ENCODE measurements around the gene TMEM106C. TPM values are rescaled to one million over a fixed set of nuclear protein-coding genes. Genes with fewer than 3 reads are reported as not detected.
"Not testable (repeated sequence)": the region's sequence is repeated elsewhere in the genome, so short reads cannot be mapped to it uniquely, and the experiment has no call there.

TMEM106C gene
- polyA plus RNA-seq, 4 donors = 126 to 146 (median 133) TPM

DNA sequence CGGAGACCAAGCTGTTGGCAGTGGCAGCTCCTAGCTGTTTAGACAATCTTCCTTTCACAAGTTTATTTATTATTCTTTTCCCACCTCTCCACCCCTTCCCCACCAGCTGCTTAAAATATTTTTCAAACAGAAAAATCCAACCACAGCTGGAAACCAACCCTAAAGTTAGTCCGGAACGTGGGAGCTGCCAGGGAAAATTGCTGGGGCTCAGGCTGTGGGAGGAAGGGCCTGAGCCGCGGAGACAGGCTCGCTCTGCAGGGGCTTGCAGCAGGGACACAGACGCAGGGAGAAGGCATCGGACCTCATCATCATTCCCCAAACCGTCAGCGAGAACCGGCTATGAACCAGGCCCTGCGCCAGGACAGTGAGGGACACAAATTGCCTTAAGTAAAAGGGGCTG is 16.1 kb upstream of the TMEM106C start:
- DNase-seq (ENCODE audit: low read depth in 4 of 4, low spot score in 3 of 4) = no peak

DNA sequence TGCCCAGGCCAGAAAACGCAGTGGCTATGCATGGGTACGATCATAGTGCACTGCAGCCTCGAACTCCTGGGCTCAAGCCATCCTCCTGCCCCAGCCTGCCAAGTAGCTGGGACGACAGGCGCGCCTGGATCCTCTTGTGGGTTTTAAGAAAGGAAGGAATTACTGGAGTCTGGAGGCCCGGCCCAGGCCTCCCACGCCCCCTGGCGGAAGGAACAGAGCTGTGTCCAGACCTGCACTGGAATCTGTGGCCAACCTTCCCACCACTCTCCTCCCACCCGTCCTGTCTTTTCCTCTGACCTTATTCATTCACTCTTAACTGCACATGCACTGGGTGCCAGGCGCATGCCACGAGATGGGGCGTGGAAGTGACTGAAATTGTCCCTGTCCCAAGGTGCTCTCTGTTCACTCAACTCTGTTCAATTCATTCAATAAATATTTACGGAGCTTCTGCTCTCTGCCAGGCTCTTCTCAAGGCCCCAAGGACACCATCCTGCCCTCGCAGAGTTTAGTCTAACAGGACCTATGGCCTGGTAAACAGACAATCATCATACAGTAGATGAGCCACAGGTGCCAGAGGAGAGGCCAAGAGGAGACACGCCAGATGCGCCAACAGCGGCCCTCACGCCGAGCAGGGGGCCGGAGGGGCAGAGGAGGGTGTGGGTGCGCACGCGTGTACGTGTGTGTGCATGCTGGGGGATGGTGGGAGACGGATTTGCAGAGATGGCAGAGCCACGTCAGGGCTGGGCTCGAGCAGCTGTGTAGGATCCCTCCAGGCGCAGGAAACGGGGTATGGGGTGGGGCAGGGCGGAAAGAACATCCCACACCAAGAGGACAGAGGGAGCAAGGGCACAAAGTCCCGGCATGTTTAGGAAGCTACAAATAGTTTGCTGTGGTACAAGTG is 13.7 kb upstream of the TMEM106C start:
- DNase-seq (ENCODE audit: low read depth in 4 of 4, low spot score in 3 of 4) = no peak

DNA sequence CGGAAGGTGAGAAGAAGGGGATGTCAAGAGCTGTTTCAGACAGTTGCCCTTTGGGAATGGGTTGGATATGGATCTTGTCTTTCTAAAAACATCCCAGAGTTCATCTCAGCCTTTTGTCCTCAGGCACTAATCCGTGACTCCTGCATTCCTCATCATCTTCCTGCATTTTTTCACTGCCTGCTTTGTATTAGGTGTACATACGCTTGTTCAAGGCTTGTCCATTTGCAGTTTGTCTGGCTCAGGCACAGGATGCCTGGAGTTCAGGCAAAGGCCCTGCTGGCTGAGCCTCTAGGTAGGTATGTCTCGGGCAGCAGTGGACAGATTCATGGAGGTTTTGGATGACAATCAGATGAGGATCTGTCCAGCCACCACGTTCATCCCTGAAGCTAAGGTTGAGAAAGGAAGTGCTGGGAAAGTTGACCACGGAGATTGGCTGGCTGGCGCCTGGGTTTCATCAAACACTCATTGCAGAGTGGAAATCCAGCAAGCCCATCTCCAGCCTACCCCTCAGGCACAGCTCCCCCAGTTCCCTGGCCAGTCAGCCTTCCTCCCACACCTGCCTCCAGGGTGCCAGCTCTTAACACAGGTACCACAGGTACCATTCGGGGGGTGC is 12.4 kb upstream of the TMEM106C start:
- no peak for DNase-seq (ENCODE audit: low read depth in 4 of 4, low spot score in 3 of 4)

DNA sequence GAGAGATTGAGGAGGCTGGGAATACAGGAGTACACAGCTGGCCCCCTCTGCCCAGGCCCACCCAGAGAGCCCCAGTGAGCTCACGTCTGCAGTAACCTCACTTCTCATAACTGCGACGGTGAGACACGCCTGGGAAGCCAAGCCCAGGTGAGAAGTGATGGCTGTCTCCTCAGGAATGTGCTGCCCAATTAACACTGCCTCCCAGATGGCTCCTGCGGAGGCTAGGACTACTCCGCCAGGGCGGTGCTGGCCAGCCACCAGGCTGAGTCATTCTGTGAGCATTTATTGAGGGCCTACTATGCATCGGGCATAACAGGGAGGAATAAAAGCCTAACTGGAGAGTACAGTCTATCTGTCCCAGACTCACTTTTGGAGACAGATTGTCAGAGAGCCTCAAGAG is 9.3 kb upstream of the TMEM106C start:
- DNase-seq (ENCODE audit: low read depth in 4 of 4, low spot score in 3 of 4) = no peak

DNA sequence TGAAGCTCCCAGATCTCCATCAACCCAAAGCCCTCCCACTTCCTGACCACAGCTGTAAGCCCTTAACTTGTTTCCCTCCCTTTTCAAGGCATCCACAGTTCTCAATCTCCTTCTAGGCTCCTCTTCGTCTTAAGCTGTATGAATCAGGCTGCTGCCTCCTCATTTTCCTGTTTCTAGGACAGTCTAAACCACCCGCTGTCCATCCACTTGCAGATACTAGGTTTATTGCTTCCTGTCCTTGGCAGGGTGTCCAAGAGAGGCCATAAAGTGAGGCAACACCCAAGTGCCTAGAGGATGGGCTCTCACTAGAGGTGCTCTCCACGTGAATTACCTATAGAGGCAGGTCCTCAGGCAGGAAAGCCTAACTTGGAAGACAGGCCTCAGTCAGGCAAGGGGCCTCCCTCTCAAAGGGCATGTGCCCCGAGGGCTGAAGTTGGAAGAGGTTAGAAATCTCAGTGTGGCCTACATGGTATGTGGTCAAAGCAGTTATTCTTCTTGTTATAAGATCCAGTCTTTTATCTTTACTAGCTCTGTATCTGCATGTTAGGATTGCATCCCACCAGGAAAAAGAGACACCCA is 8.8 kb upstream of the TMEM106C start:
- no peak for DNase-seq (ENCODE audit: low read depth in 4 of 4, low spot score in 3 of 4)

DNA sequence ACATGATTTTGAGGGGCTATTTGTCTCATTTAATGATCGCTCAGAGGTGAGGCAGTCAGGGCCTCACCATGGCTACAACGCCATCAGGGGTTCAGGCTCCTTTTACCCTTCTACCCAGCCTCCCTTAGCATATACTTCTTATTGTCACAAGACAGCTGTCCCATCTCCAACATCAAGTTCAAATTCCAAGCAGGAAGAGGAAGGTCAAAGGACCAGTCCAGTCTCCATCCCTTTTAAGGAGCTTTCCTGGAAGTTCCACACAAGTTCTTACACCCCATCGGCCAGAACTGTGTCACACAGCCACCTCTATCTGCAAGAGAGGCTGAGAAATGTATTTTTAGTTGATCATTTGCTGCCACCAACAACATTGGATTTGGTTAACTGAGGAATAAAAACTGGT is 8.3 kb upstream of the TMEM106C start:
- DNase-seq (ENCODE audit: low read depth in 4 of 4, low spot score in 3 of 4) = no peak

DNA sequence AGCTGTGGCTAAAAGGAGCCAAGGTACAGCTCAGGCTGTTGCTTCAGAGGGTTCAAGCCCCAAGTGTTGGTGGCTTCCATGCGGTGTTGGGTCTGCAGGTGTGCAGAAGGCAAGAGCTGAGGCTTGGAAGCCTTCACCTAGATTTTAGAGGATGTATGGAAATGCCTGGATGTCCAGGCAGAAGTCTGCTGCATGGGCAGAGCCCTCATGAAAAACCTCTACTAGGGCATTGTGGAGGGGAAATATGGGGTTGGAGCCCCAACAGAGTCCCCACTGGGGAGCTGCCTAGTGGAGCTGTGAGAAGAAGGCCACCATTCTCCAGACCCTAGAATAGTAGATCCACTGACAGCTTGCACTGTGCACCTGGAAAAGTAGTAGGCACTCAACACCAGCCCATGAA is 5.7 kb upstream of the TMEM106C start:
- DNase-seq (ENCODE audit: low read depth in 4 of 4, low spot score in 3 of 4) = not testable (repeated sequence)

DNA sequence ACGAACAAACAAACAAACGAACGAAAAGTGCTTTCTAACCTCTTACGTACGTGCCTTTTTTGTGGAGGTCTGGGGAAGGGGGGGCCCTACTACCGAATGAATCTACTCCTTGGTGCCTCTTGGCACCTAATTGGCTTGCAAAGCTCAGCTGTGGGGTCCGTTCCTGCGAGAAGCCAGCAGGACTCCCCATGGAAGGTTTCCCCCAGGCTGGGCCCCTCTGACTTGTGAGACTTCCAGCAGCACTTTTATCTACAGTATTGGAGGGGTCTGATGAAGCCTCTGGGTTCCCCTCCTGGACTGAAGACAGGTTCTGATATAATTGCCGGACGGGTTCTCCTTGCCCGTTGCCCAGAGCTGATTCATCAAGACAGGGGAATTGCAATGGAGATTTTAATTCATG is 1.2 kb upstream of the TMEM106C start:
- DNase-seq (ENCODE audit: low read depth in 4 of 4, low spot score in 3 of 4) = no peak

DNA sequence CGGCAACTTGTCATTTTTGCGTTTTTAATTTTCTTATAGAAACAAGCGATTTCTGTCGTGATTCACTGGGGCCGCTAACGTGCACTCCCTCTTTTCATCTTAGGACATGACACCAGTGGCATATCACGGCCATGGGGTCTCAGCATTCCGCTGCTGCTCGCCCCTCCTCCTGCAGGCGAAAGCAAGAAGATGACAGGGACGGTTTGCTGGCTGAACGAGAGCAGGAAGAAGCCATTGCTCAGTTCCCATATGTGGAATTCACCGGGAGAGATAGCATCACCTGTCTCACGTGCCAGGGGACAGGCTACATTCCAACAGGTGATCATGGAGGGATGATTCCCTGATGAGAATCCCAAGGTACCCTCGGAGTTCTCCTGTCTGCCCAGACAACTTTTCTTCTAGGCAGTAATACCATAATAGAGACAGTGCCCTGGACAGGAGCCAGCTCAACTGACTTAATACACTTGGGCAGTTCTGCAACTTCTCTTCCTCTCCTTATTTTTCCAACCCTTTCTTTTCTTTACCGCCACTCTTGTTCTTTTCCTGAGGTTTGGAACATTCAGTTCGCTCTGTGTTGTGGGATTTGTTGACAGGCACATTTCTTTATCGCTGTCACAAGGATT is 821 bp downstream of the TMEM106C start:
- no peak for DNase-seq (ENCODE audit: low read depth in 4 of 4, low spot score in 3 of 4)

DNA sequence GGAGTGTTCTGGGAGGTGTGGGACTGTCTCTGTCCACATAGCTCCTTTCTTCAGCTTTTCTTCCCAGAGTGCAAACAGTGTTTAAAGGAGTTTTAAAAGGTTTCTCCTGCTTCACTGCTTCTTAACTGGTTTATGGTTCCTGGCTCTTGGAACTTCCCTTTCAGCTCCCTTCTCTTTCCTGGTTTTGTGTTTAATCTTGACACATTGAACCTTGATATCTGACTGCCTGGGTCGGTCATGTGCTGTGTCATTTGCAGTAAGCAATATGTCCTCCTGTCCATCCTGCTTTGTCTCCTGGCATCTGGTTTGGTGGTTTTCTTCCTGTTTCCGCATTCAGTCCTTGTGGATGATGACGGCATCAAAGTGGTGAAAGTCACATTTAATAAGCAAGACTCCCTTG is 2.2 kb downstream of the TMEM106C start:
- DNase-seq (ENCODE audit: low read depth in 4 of 4, low spot score in 3 of 4) = no peak

DNA sequence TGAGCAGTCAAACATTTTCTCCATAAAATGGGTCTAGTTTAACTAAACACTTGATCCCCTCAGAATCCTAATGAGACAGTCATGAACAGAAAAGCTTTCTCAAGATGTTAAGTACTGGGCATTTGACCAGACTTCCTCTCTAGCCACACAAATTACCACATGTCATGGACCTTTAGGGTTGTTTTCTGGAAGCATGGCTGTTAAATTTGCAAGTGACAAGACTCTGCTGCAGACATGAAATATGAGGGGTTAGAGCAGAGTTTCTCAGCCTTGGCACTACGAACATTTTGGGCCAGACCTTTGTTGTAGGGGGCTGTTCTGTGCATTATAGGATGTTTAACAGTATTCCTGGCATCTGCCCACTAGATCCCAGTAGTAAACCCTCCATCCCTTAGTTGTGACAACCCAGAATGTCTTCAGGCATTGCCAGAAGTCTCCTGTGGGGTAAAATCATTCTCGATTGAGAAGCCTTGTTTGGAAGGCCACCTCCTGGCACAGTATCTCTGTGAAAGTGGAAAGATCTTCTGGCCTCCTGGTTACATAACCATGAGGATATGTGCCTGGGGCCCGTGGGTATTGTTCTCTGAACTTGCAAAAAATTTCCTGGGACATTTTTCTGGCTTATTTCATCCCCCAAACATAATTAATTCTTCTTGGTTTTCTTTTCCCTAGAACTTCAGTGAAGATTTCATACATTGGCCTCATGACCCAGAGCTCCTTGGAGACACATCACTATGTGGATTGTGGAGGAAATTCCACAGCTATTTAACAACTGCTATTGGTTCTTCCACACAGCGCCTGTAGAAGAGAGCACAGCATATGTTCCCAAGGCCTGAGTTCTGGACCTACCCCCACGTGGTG is 4.3 kb downstream of the TMEM106C start:
- DNase-seq (ENCODE audit: low read depth in 4 of 4, low spot score in 3 of 4) = no peak

DNA sequence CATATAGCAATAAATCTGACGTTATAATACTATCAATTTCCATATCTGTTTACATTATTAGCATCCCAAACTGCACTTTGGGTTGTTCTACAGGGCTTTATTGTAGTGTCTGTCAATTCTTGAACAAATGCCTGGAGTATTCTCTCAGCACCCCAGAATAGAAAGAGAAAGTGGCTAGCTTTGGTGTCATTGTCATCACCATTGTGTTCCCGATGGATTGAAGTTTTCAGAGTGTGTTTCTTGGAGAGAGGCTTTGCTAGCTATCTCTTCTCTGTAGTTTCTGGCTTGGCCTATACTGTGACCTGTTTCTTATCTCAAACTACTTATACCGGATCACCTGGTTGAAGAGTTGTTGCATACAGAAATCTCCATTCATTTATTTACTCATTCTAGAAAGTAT is 6.4 kb downstream of the TMEM106C start:
- no peak for DNase-seq (ENCODE audit: low read depth in 4 of 4, low spot score in 3 of 4)

DNA sequence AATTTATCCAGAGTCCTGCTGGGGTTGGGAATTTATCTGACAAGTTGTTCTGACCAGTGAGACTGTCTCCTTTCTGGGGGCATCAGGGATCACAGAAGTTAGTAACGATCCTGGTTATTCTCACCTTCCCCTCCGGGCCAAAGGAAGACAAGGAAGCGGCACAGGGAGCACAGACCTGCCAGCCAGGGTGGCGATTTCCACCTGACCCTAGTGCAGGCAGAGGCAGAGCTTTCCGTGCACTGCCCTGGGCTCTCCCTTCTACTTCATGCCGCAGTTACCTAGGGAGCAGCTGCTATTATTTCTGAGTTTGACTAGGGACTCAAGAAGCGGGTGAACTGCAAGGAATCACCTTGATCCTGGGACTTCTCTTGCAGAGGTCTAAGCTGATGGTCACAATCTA is 7.4 kb downstream of the TMEM106C start:
- DNase-seq (ENCODE audit: low read depth in 4 of 4, low spot score in 3 of 4) = no peak

DNA sequence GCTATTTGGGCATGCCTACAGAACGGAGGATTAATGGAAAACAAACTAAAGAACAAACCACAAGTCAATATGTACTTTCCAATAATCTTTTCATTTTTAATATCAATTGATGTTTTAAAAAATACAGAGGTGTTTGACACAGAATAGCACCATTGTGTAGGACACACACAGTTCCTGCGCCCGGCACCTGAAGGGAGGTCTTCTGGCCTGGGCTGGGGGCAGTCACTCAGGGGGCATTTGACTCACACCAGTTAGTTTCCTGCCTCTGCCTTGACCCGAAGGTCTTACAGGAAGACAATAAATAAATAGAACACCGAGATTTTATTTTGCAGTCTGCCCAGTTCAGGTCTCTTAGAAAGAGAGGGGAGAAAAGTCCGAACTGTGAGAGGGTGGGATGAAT is 9.5 kb downstream of the TMEM106C start:
- no peak for DNase-seq (ENCODE audit: low read depth in 4 of 4, low spot score in 3 of 4)

DNA sequence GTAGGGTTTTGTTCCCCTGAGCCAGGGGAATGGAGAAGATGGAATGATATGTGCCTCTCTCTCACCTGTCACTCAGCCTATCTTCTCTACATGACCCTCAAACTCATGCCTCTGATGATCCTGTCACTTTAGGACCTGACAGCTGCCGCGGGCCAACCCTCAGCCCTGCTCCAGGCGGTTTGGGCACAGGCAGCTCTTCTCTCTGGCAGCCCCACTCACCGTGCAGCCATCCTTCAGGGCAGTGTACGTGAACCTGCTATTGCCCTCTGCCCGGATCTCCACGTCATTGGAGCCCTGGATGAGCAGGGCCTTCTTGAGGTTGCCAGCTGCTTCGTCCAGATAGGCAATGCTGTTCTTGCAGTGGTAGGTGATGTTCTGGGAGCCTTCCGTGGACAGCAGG is 10.5 kb downstream of the TMEM106C start:
- no peak for DNase-seq (ENCODE audit: low read depth in 4 of 4, low spot score in 3 of 4)

DNA sequence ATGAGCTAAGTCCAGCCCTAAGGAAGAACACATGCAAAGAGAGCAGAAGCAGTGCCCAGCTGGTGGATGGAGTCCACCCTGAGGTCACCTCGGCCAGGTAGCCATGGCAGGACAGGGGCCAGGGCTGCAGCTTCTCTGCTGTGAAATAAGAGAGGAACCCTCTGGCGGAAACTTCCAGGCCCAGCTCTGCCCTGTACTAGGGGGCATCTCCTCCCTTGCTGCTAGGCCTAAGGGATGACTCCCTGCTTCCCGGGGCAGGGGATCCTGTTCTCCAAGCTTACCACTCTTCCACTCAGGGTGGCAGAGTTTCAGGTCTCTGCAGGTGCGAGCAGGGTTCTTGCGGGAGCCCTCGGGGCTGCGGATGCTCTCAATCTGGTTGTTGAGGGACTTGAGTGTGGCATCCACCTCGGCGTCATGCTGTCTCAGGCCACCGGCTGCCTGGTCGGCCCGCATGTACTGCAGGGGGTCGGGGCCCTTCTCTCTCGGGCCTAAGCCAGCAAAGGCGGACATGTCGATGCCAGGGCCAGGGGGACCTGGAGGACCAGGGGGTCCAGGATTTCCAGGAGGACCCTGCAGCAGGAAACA is 11.7 kb downstream of the TMEM106C start:
- DNase-seq (ENCODE audit: low read depth in 4 of 4, low spot score in 3 of 4) = no peak

DNA sequence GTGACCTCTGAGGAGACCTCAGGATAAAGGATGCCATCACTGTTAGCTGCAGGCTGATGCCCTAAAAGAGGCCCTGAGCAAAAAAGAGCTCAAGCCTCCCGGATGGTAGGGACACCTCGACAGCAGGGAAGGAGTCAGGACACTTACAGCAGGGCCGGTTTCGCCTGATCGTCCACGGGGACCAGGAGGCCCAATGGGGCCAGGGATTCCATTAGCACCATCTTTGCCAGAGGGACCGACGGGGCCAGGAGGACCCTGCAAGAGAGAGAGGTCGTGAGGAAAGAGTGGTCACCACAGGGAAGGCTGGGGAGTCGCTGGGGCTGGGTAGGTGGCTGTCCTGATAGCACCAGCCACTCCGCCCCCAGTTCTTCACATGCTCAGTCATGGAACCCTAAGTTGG is 12.4 kb downstream of the TMEM106C start:
- DNase-seq (ENCODE audit: low read depth in 4 of 4, low spot score in 3 of 4) = no peak

DNA sequence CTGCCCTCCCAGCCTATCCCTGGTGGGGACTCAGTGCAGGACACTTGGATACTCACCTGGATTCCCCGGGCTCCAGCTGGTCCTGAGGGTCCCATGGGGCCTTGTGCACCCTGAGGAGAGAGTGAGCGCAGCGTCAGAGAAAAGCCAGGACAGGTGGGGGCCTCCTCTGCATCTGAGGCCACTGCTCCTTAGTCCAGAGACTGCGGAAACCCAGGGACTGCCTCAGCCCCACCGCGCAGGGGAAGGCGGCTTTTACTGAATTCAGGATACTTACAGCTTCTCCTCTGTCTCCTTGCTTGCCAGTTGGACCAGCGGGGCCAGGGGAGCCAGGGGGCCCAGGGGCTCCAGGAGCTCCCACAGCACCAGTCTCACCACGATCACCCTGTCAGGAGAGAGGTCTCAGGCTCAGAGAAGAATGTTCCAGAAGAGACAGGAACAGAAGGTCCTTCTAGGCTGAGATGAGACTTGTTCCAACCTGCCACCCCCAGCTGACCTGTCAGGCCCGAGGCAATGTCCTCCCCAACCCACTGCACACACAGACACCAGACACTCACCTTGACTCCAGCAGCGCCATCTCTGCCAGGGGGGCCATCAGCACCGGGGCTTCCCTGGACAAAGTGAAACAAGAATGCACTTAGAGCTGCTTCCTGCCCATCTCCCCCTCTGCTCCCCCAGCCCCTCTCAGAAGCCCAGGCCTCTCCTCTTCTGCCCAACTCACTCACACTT is 13.8 kb downstream of the TMEM106C start:
- no peak for DNase-seq (ENCODE audit: low read depth in 4 of 4, low spot score in 3 of 4)

DNA sequence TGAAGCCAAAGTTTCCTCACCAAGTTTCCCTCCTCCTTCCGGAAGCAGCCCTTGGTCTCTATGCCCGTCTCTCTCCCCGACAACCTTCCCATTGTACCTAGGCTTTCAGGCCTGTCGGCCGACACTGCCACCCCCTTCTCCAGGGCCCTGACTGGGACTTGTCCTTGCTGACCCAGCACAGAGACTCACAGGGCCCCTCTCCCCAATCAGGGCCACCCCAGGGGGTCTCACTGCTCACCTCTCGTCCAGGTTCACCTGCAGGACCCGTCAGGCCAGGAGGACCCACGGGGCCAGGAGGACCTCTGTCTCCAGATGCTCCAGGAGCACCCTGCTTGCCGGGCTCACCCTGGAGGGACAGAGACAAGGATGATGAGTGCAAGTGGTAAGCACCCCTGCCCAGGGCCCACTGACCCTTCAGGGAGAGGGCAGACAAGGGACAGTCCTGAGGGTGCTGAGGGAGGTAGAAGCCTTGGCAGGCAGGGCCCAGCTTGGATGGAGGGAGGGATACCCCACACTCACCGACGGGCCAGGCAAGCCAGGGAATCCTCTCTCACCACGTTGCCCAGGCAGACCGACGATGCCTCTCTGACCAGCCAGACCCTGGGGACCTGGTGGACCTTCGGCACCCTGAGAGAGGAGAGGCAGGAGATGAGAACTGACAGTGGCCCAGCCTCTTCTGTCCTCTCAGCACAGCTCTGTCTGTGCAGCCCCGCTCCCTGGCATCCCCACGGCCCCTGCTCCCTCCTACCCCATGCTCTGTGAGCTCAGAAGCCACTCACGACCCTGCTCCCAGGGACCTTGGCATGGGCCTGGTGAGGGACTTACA is 14.6 kb downstream of the TMEM106C start:
- DNase-seq (ENCODE audit: low read depth in 4 of 4, low spot score in 3 of 4) = no peak
